Trophoblast cell (in vitro differentiated cells and primary cell): ENCODE data around the gene BAZ2A. TPM values are rescaled to one million over a fixed set of nuclear protein-coding genes. Genes with fewer than 3 reads are reported as not detected.

ENCODE experiments used
- DNase-seq, 2 donors: peaks; one replicate each; pipeline ENCODE4 v3.0.0-alpha.2; 2016
- H2AFZ ChIP-seq: 2 replicates; pipeline ENCODE4 v1.6.1; 2013; ENCODE audit warnings: low read length, moderate library complexity, mild to moderate bottlenecking; ENCODE audit not compliant: insufficient read depth, poor library complexity
- H2AK5ac ChIP-seq: 2 replicates; pipeline ENCODE4 v1.6.1; 2013; ENCODE audit warnings: mild to moderate bottlenecking, low read length
- H2BK120ac ChIP-seq: 2 replicates; pipeline ENCODE4 v1.6.1; 2013; ENCODE audit warnings: low read length, mild to moderate bottlenecking, moderate library complexity; ENCODE audit not compliant: insufficient read depth, poor library complexity
- H2BK12ac ChIP-seq: 2 replicates; pipeline ENCODE4 v1.6.1; 2013; ENCODE audit warnings: mild to moderate bottlenecking, low read length, moderate library complexity
- H2BK5ac ChIP-seq: 2 replicates; pipeline ENCODE4 v1.6.1; 2013; ENCODE audit warnings: low read length, low read depth, moderate library complexity, mild to moderate bottlenecking; ENCODE audit not compliant: poor library complexity
- H3K14ac ChIP-seq: 2 replicates; pipeline ENCODE4 v1.6.1; 2013; ENCODE audit warnings: mild to moderate bottlenecking, low read length
- H3K18ac ChIP-seq: 2 replicates; pipeline ENCODE4 v1.6.1; 2013; ENCODE audit warnings: mild to moderate bottlenecking, low read length
- H3K23ac ChIP-seq: 2 replicates; pipeline ENCODE4 v1.6.1; 2013; ENCODE audit warnings: low read length
- H3K27ac ChIP-seq: 2 replicates; pipeline ENCODE4 v1.5.1; 2013; ENCODE audit warnings: low read depth, mild to moderate bottlenecking, inconsistent platforms, low read length, moderate library complexity
- H3K27me3 ChIP-seq: 2 replicates; pipeline ENCODE4 v1.6.1; 2013; ENCODE audit warnings: inconsistent platforms, mild to moderate bottlenecking, low read length, moderate library complexity; ENCODE audit not compliant: insufficient read depth
- H3K36me3 ChIP-seq, 2 experiments: 1 replicate in 1 of 2; 2 replicates in 1 of 2; pipeline ENCODE4 v1.6.1; 2013; ENCODE audit warnings: low read length in 2 of 2, mild to moderate bottlenecking in 2 of 2, moderate library complexity in 1 of 2; ENCODE audit not compliant: insufficient read depth in 2 of 2, control insufficient read depth in 1 of 2
- H3K4ac ChIP-seq: 2 replicates; pipeline ENCODE4 v1.6.1; 2013; ENCODE audit warnings: low read depth, mild to moderate bottlenecking, low read length, moderate library complexity
- H3K4me1 ChIP-seq, 2 experiments: 1 replicate in 1 of 2; 2 replicates in 1 of 2; pipeline ENCODE4 v1.6.1; 2013; ENCODE audit warnings: low read length in 2 of 2, mild to moderate bottlenecking in 2 of 2, moderate library complexity in 1 of 2; ENCODE audit not compliant: insufficient read depth in 2 of 2, control insufficient read depth in 1 of 2
- H3K4me2 ChIP-seq: 2 replicates; pipeline ENCODE4 v1.6.1; 2013; ENCODE audit warnings: inconsistent platforms, mild to moderate bottlenecking, low read length, moderate library complexity
- H3K4me3 ChIP-seq: 2 replicates; pipeline ENCODE4 v1.5.1; 2013; ENCODE audit warnings: mild to moderate bottlenecking, low read depth, low read length, inconsistent platforms
- H3K79me1 ChIP-seq: one replicate; pipeline ENCODE4 v1.6.1; 2013; ENCODE audit warnings: low read length
- H3K79me2 ChIP-seq: 2 replicates; pipeline ENCODE4 v1.6.1; 2013; ENCODE audit warnings: low read length, mild to moderate bottlenecking; ENCODE audit not compliant: control insufficient read depth, insufficient read depth, poor library complexity
- H3K9ac ChIP-seq: 2 replicates; pipeline ENCODE4 v1.6.1; 2013; ENCODE audit warnings: mild to moderate bottlenecking, low read length
- H3K9me3 ChIP-seq: 2 replicates; pipeline ENCODE4 v1.6.1; 2013; ENCODE audit warnings: low read depth, mild to moderate bottlenecking, control low read depth, inconsistent platforms, low read length; ENCODE audit not compliant: insufficient read depth
- H4K12ac ChIP-seq: 2 replicates; pipeline ENCODE4 v1.6.1; 2013; ENCODE audit warnings: low read depth, mild to moderate bottlenecking, low read length, moderate library complexity
- H4K8ac ChIP-seq: 2 replicates; pipeline ENCODE4 v1.6.1; 2013; ENCODE audit warnings: low read depth, mild to moderate bottlenecking, low read length, moderate library complexity
- H4K91ac ChIP-seq: one replicate; pipeline ENCODE4 v1.6.1; 2013; ENCODE audit warnings: low read depth, mild to moderate bottlenecking, low read length, moderate library complexity
- WGBS: extraction: QIAGEN DNeasy Blood & Tissue Kit; methylation state at CpG from one replicate; pipeline ENCODE4 v1.1.7; 2013; ENCODE audit warnings: missing lambda C conversion rate; ENCODE audit not compliant: insufficient read length, insufficient coverage; ENCODE audit errors: extremely low coverage; 5-methylcytosine and 5-hydroxymethylcytosine counted together
- polyA plus RNA-seq: library from polyadenylated mRNA; stranded (reverse); fragments of 200-250 nt; gene quantifications from 2 replicates; pipeline ENCODE4 v1.2.3, GENCODE V29; 2013

BAZ2A gene
- 129 and 130 TPM in 2 replicates for polyA plus RNA-seq

- H3K27me3 ChIP-seq = no peaks in the 10 kb centered on the region
- H3K23ac ChIP-seq = no peak within 1 kb of the TSS
- H3K4me3 ChIP-seq = peak within 1 kb of the TSS; percentile 99
- H3K36me3 ChIP-seq = peaks cover 2 to 6% of the 10 kb centered on the region in 2 experiments
- WGBS = no CpG with 5 or more reads among the region's 31 CpGs
- peak within 1 kb of the TSS; percentile 63 for H2BK12ac ChIP-seq
- H2AK5ac ChIP-seq = peak within 1 kb of the TSS; percentile 97
- peak within 1 kb of the TSS; percentile 98 for H3K4ac ChIP-seq
- H4K12ac ChIP-seq = peak within 1 kb of the TSS; percentile 63
- peak within 1 kb of the TSS; percentile 83 for H4K8ac ChIP-seq
- DNase-seq = peak; percentile 82
- peak within 1 kb of the TSS; percentile 97 for H3K14ac ChIP-seq
- H4K91ac ChIP-seq = peak within 1 kb of the TSS; percentile 93
- peak within 1 kb of the TSS; percentile 93 for H3K18ac ChIP-seq
- peaks cover 13 to 29% of the 10 kb centered on the region in 2 experiments for H3K4me1 ChIP-seq
- peak within 1 kb of the TSS; percentile 94 for H2BK5ac ChIP-seq
- H3K9ac ChIP-seq = peak within 1 kb of the TSS; percentile 100
- peak within 1 kb of the TSS; percentile 94 for H2AFZ ChIP-seq
- H3K79me2 ChIP-seq = peaks cover 23% of the 10 kb centered on the region
- peaks cover 2% of the 10 kb centered on the region for H3K9me3 ChIP-seq
- peak within 1 kb of the TSS; percentile 97 for H3K4me2 ChIP-seq
- H2BK120ac ChIP-seq = peak within 1 kb of the TSS; percentile 94
- H3K79me1 ChIP-seq = peaks cover 20% of the 10 kb centered on the region
- peak within 1 kb of the TSS; percentile 67 for H3K27ac ChIP-seq
These were observed at the start of gene BAZ2A for GRCh38 chr12:56630180-56630632. Gene BAZ2A (minus strand): TSS chr12:56630326. CDS start chr12:56617530, 12,796 bp downstream.

GRCh38 chr12:56678852-56679251 lies 48.7 kb upstream of the BAZ2A start:
- no CpG with 5 or more reads among the region's 2 CpGs for WGBS
- Histone ChIP-seq H3K36me3 (peaks cover 20 to 27% of the 10 kb centered on the region in 2 experiments), H2BK12ac (no peak overlapping the region), H4K91ac (no peak overlapping the region), H2BK120ac (no peak overlapping the region), H3K9ac (no peak overlapping the region), H2AFZ (no peak overlapping the region), H4K12ac (no peak overlapping the region), H2BK5ac (no peak overlapping the region), H3K27ac (no peak overlapping the region), H3K4me1 (peaks cover 0 to 2% of the 10 kb centered on the region in 2 experiments), H3K4me2 (no peak overlapping the region), H4K8ac (no peak overlapping the region), H3K9me3 (no peaks in the 10 kb centered on the region), H3K79me2 (peaks cover 54% of the 10 kb centered on the region), H3K4me3 (no peak overlapping the region), H3K14ac (no peak overlapping the region), H3K4ac (peak overlapping the region; percentile 81), H3K27me3 (no peaks in the 10 kb centered on the region), H3K18ac (no peak overlapping the region), H3K79me1 (no peaks in the 10 kb centered on the region), H2AK5ac (no peak overlapping the region), H3K23ac (no peak overlapping the region)
- DNase-seq = no peak

GRCh38 chr12:56677680-56678079 lies 47.6 kb upstream of the BAZ2A start:
- H4K8ac ChIP-seq = no peak overlapping the region
- no peak overlapping the region for H3K4me3 ChIP-seq
- peaks cover 20 to 29% of the 10 kb centered on the region in 2 experiments for H3K36me3 ChIP-seq
- H3K4ac ChIP-seq = no peak overlapping the region
- no peaks in the 10 kb centered on the region for H3K9me3 ChIP-seq
- no peak overlapping the region for H3K14ac ChIP-seq
- no peak overlapping the region for H2BK5ac ChIP-seq
- no peak overlapping the region for H4K91ac ChIP-seq
- peaks cover 0 to 2% of the 10 kb centered on the region in 2 experiments for H3K4me1 ChIP-seq
- H2AFZ ChIP-seq = no peak overlapping the region
- no peak overlapping the region for H3K27ac ChIP-seq
- H3K23ac ChIP-seq = no peak overlapping the region
- no peak overlapping the region for H3K4me2 ChIP-seq
- H3K79me1 ChIP-seq = no peaks in the 10 kb centered on the region
- no peak overlapping the region for H3K18ac ChIP-seq
- no peak overlapping the region for H3K9ac ChIP-seq
- H3K79me2 ChIP-seq = peaks cover 47% of the 10 kb centered on the region
- H2BK12ac ChIP-seq = no peak overlapping the region
- no peaks in the 10 kb centered on the region for H3K27me3 ChIP-seq
- no peak overlapping the region for H2AK5ac ChIP-seq
- no peak for DNase-seq
- no CpG with 5 or more reads among the region's 1 CpG for WGBS
- no peak overlapping the region for H4K12ac ChIP-seq
- H2BK120ac ChIP-seq = no peak overlapping the region

GRCh38 chr12:56676851-56677580 lies 46.9 kb upstream of the BAZ2A start:
- no peaks in the 10 kb centered on the region for H3K9me3 ChIP-seq
- no peak overlapping the region for H2AK5ac ChIP-seq
- H3K79me1 ChIP-seq = no peaks in the 10 kb centered on the region
- no peak overlapping the region for H4K91ac ChIP-seq
- H2BK12ac ChIP-seq = no peak overlapping the region
- H3K27me3 ChIP-seq = no peaks in the 10 kb centered on the region
- H3K79me2 ChIP-seq = peaks cover 41% of the 10 kb centered on the region
- no peak overlapping the region for H4K8ac ChIP-seq
- H3K36me3 ChIP-seq = peaks cover 19 to 30% of the 10 kb centered on the region in 2 experiments
- H3K23ac ChIP-seq = no peak overlapping the region
- H2AFZ ChIP-seq = no peak overlapping the region
- DNase-seq = no peak
- no peak overlapping the region for H3K14ac ChIP-seq
- H2BK5ac ChIP-seq = no peak overlapping the region
- H2BK120ac ChIP-seq = no peak overlapping the region
- H3K4me2 ChIP-seq = no peak overlapping the region
- H3K4ac ChIP-seq = peak overlapping the region; percentile 93
- H4K12ac ChIP-seq = no peak overlapping the region
- H3K27ac ChIP-seq = no peak overlapping the region
- no peak overlapping the region for H3K4me3 ChIP-seq
- peaks cover 0 to 2% of the 10 kb centered on the region in 2 experiments for H3K4me1 ChIP-seq
- H3K9ac ChIP-seq = no peak overlapping the region
- no peak overlapping the region for H3K18ac ChIP-seq
- WGBS = no CpG with 5 or more reads among the region's 11 CpGs
